GM23338 (cell line): ENCODE results near the gene ADGRD1. TPM values are rescaled to one million over a fixed set of nuclear protein-coding genes. Genes with fewer than 3 reads are reported as not detected.

Source experiments
- ATAC-seq: fragments of 200-7000 bp; cut with Tn5 transposase; 3 replicates; pipeline ENCODE4 v1.9.1; 2020
- DNase-seq: peaks from one replicate; pipeline ENCODE4 v3.0.0-alpha.2; 2015; ENCODE audit warnings: low spot score
- H2AFZ ChIP-seq: fragments of 200-600 bp; sonication (generic); 2 replicates; pipeline ENCODE4 v1.8.0; 2016; ENCODE audit warnings: antibody characterized with exemption, mild to moderate bottlenecking, moderate library complexity
- H3F3A ChIP-seq: fragments of 200-600 bp; sonication (generic); replicated peaks from 2 replicates; pipeline ENCODE4 v1.8.0; 2017; ENCODE audit warnings: antibody characterized with exemption, mixed run types, low read depth
- H3K27ac ChIP-seq: fragments of 200-600 bp; sonication (generic); 2 replicates; pipeline ENCODE4 v1.6.1; 2016; ENCODE audit warnings: low read depth
- H3K27me3 ChIP-seq: fragments of 200-600 bp; sonication (generic); 2 replicates; pipeline ENCODE4 v1.8.0; 2016; ENCODE audit warnings: mild to moderate bottlenecking, mixed run types, moderate library complexity; ENCODE audit not compliant: insufficient read depth
- H3K36me3 ChIP-seq: fragments of 200-600 bp; sonication (generic); 2 replicates; pipeline ENCODE4 v1.8.0; 2016; ENCODE audit warnings: mild to moderate bottlenecking; ENCODE audit not compliant: insufficient read depth
- H3K4me1 ChIP-seq: fragments of 200-600 bp; sonication (generic); 2 replicates; pipeline ENCODE4 v1.8.0; 2016; ENCODE audit warnings: mild to moderate bottlenecking, moderate library complexity; ENCODE audit not compliant: insufficient read depth
- H3K4me2 ChIP-seq: fragments of 200-600 bp; sonication (generic); 2 replicates; pipeline ENCODE4 v1.7.1; 2017; ENCODE audit warnings: mixed run types
- H3K4me3 ChIP-seq: fragments of 200-600 bp; sonication (generic); 2 replicates; pipeline ENCODE4 v1.6.1; 2016; ENCODE audit warnings: mixed run types
- H3K79me2 ChIP-seq: fragments of 200-600 bp; sonication (generic); replicated peaks from 2 replicates; pipeline ENCODE4 v1.8.0; 2017; ENCODE audit warnings: mild to moderate bottlenecking; ENCODE audit not compliant: insufficient read depth
- H3K9me2 ChIP-seq: fragments of 200-600 bp; sonication (generic); 2 replicates; pipeline ENCODE4 v1.8.0; 2017; ENCODE audit not compliant: insufficient read depth
- H4K20me1 ChIP-seq: fragments of 200-600 bp; sonication (generic); replicated peaks from 2 replicates; pipeline ENCODE4 v1.8.0; 2017; ENCODE audit warnings: mild to moderate bottlenecking; ENCODE audit not compliant: insufficient read depth
- H3K27ac Mint-ChIP-seq: 2 replicates; pipeline ENCODE4 v1.8.0; 2020; ENCODE audit warnings: inconsistent platforms, mild to moderate bottlenecking, moderate library complexity, mixed read lengths
- H3K27me3 Mint-ChIP-seq: 3 replicates; pipeline ENCODE4 v1.8.0; 2022; ENCODE audit warnings: low read depth, mild to moderate bottlenecking, moderate library complexity, mixed read lengths, inconsistent platforms; ENCODE audit not compliant: insufficient read depth, poor library complexity
- H3K36me3 Mint-ChIP-seq: 3 replicates; pipeline ENCODE4 v1.8.0; 2021; ENCODE audit warnings: low read depth, mild to moderate bottlenecking, inconsistent platforms, moderate library complexity, mixed read lengths
- H3K4me1 Mint-ChIP-seq: 3 replicates; pipeline ENCODE4 v1.8.0; 2020; ENCODE audit warnings: mild to moderate bottlenecking, inconsistent platforms, mixed read lengths
- H3K4me3 Mint-ChIP-seq: 3 replicates; pipeline ENCODE4 v1.8.0; 2021; ENCODE audit warnings: moderate library complexity, mild to moderate bottlenecking, inconsistent platforms, mixed read lengths
- H3K9me3 Mint-ChIP-seq: 3 replicates; pipeline ENCODE4 v1.8.0; 2020; ENCODE audit warnings: moderate library complexity, mild to moderate bottlenecking, inconsistent platforms, mixed read lengths
- CTCF ChIP-seq, 2 experiments: fragments of 200-600 bp in 1 of 2; sonication (generic) in 1 of 2; conservative IDR thresholded peaks; 2 replicates each; pipeline versions ENCODE4 v1.5.1 to v1.6.1; 2016 to 2017; ENCODE audit warnings: antibody characterized with exemption in 2 of 2, low read depth in 2 of 2, mild to moderate bottlenecking in 2 of 2, moderate library complexity in 1 of 2
- ETS1 ChIP-seq: IDR thresholded peaks from 2 replicates; pipeline ENCODE4 v1.6.1; 2016; ENCODE audit warnings: antibody characterized with exemption
- EZH2 ChIP-seq: fragments of 200-600 bp; sonication (generic); IDR thresholded peaks from one replicate; pipeline ENCODE4 v1.8.0; 2017; ENCODE audit warnings: antibody characterized with exemption, mild to moderate bottlenecking, low read depth; ENCODE audit not compliant: unreplicated experiment
- EZH2phosphoT487 ChIP-seq: fragments of 200-600 bp; sonication (generic); IDR thresholded peaks from one replicate; pipeline ENCODE4 v1.8.1; 2018; ENCODE audit warnings: antibody characterized with exemption; ENCODE audit not compliant: unreplicated experiment
- NANOG ChIP-seq: IDR thresholded peaks from 2 replicates; pipeline ENCODE4 v1.6.1; 2016; ENCODE audit warnings: antibody characterized with exemption, borderline replicate concordance
- POLR2AphosphoS5 ChIP-seq: IDR thresholded peaks from 2 replicates; pipeline ENCODE4 v1.6.1; 2016; ENCODE audit warnings: antibody characterized with exemption, low read depth
- REST ChIP-seq: IDR thresholded peaks from one replicate; pipeline ENCODE4 v1.6.1; 2018; ENCODE audit warnings: antibody characterized with exemption; ENCODE audit not compliant: unreplicated experiment
- STAT1 ChIP-seq: IDR thresholded peaks from one replicate; pipeline ENCODE4 v1.6.1; 2016; ENCODE audit warnings: antibody characterized with exemption; ENCODE audit not compliant: unreplicated experiment
- ZNF114 ChIP-seq: fragments of 250-450 bp; sonication (Bioruptor Pico); IDR thresholded peaks from 2 replicates; pipeline ENCODE4 v1.5.0; 2020; ENCODE audit warnings: mild to moderate bottlenecking, moderate library complexity
- polyA plus RNA-seq: library from polyadenylated mRNA; unstranded; fragments of >200 nt; fragmentation: Nextera tagmentation; extraction: Ambion mirVana; gene quantifications from 2 replicates; pipeline ENCODE4 v1.2.1, GENCODE V29; 2016
- total RNA-seq: library from RNA; depleted of rRNA; stranded (reverse); fragments of >200 nt; shearing (Covaris generic); gene quantifications from 2 replicates; pipeline ENCODE4 v1.2.3, GENCODE V29; 2014

ADGRD1 gene
- total and polyA plus RNA-seq, 2 experiments from 2014 or later, result 1.4 TPM; not detected in 1

GRCh38 chr12:131094831-131095805 lies 141.4 kb downstream of the ADGRD1 start (continued):
- TF ChIP-seq ETS1, result no peak
- no peak for TF ChIP-seq POLR2AphosphoS5
- no peak for TF ChIP-seq STAT1
- TF ChIP-seq REST, result no peak
- no peak for TF ChIP-seq NANOG
- no peak for TF ChIP-seq EZH2

- no peak overlapping the region for H3K4me3 Mint-ChIP-seq
- H2AFZ ChIP-seq, result no peak overlapping the region
- no peaks in the 10 kb centered on the region for H3K36me3 Mint-ChIP-seq
- no peak overlapping the region for H3K27ac ChIP-seq
- no peak overlapping the region for H3K4me3 ChIP-seq
- no peaks in the 10 kb centered on the region for H3K4me1 Mint-ChIP-seq
- H3K79me2 ChIP-seq, result no peaks in the 10 kb centered on the region
- TF ChIP-seq ZNF114 (CRISPR knock-in tag), result no peak
- no peak for TF ChIP-seq EZH2phosphoT487
- no peak for TF ChIP-seq NANOG
- TF ChIP-seq CTCF (conservative IDR thresholded peaks at IDR 0.05; ENCODE audit: low read depth in 2 of 2), result 0 out of 4 replicates have a peak, but pooled peaks of 1 of the 2 experiments have one; percentile 11
- no peak for TF ChIP-seq ETS1
- no peaks in the 10 kb centered on the region for H4K20me1 ChIP-seq
- no peaks in the 10 kb centered on the region for H3K4me1 ChIP-seq
- H3F3A ChIP-seq, result no peaks in the 10 kb centered on the region
- no peak overlapping the region for H3K4me2 ChIP-seq
- no peaks in the 10 kb centered on the region for H3K36me3 ChIP-seq
- peaks cover 6% of the 10 kb centered on the region for H3K9me2 ChIP-seq
- ATAC-seq (no peak), DNase-seq (no peak)
- no peaks in the 10 kb centered on the region for H3K9me3 Mint-ChIP-seq
- no peaks in the 10 kb centered on the region for H3K27me3 ChIP-seq
- no peak overlapping the region for H3K27ac Mint-ChIP-seq
- H3K27me3 Mint-ChIP-seq, result peaks cover 5% of the 10 kb centered on the region
Measured at GRCh38 chr12:131095826-131096680, 142.3 kb downstream of the ADGRD1 start.
